Activated CD4-positive, alpha-beta T cell treated with anti-CD3 and anti-CD28 coated beads, Interleukin-10, Interleukin-2, amounts not matched to agents 100 ng/mL and 50 ng/mL, durations not matched to agents 16 hours and 8 hours (primary cell): ENCODE results near the gene NPW.

Experiments used
- DNase-seq: peaks from one replicate; pipeline ENCODE4 v3.0.0-alpha.2; 2020

NPW gene

DNA sequence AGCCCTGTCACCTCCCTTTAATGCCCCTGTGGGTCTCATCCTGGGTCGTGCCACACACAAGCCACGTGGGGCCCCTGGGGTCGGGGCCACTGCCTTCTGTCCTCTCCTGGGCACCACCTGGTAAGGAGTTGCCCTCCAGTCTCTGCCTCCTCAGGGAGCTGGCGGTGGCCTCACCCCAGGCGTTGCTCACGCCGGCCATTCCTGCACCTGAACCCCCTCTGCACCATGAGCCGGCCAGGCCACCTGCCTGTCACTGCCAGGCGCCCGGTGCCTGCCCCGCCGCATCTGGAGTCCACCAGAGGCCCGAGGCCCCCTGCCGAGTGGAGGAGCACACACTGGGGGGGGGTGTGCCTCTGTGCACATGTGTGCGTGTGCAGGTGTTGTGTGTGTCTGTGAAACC is 17.5 kb downstream of the NPW start:
- no peak for DNase-seq

DNA sequence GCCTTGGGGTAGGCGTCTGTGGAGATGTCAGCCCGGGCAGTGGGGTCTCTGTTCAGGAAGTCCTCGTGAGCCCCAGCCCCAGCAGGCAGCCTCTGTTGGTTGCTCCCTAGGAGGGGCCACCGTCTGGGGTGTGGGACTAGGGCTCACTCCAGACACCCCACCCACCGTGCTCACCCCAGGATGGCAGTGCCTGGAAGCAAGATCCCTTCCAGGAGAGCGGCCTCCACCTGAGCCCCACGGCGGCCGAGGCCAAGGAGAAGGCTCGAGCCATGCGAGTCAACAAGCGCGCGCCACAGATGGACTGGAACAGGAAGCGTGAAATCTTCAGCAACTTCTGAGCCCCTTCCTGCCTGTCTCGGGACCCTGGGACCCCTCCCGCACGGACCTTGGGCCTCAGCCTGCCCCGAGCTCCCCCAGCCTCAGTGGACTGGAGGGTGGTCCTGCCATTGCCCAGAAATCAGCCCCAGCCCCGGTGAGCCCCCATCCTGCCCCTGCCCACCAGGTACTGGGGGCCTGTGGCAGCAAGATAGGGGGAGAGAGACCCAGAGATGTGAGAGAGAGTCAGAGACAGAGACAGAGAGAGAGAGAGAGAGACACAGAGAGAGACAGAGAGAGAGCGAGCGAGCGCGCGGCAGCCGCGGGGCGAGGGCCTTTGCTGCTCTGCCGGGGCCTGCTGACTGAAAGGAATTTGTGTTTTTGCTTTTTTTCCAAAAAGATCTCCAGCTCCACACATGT is 18.2 kb downstream of the NPW start:
- no peak for DNase-seq

DNA sequence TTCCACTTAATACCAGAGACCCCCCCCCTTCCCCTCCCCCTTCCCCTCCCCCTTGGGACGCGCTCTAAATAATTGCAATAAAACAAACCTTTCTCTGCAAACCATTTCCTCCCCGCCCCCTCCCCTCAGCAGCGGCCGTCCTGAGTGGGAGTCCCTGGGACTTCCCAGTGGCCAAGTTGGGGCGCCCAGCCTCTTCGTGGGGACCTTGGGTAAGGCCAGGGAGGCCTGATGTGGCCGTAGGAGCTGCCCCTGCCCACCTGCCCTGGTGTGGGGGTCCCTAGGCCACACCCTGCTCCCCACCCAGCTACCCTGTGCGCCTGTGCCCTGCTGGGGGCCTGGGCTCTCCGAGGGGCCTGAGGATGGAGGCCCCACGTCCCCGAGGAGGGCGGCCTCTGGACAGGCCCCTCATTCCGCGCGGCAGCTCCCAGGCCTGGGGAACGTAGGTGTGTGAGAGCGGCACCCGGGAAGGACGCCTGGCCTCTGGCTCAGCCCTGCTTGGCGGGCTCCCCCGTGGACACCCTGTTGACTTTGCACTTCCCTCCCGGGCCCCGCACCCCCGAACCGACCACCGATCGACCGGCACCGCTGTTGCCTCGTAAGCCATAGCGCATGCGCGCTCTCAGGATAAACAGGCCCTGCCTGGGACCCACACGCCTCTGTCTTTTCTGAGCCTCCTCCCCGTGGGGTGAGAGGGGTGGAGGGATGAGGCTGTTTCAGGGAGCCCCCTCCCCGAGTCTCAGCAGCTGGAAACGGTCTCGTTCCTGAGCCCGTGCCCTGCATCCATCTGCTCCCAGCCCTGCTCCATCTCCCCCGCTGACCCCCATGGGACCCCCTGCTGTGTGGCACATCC is 19.0 kb downstream of the NPW start:
- no peak for DNase-seq

DNA sequence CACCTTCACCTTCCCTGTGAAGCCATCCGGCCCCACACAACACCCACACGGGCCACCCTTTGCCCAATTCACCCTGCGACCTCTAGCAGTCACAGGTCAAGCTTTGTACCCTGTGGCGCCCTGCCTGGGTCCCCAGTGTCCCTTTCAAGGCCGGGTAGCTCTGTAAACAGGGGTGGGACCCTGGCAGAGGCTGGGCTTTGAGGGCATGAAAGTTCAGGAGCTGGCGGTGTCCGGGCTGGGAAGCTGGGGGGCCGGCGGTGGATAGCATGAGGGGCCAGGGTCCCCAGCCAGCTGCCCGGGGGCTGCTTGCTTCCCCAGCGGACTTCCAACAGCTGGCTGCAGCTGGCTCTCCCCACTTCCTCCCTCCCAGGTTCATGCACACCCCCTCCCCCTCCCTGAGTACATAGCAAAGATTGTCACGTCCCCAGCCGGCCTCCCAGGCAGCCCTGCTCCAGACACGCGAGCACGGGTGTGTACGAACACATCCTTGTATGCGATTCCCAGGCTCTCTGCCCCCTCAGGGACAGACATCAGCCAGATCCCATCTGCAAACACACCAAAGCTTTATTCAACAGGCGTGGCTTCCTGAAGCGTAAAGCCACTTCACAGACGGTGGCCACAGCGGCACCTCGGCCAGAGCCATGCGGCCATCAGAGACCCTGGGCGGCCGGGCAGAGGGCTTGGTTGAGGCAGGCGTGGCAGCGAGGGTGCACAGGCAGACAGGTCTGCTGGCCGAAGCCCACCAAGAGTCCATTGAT is 19.9 kb downstream of the NPW start:
- no peak for DNase-seq

DNA sequence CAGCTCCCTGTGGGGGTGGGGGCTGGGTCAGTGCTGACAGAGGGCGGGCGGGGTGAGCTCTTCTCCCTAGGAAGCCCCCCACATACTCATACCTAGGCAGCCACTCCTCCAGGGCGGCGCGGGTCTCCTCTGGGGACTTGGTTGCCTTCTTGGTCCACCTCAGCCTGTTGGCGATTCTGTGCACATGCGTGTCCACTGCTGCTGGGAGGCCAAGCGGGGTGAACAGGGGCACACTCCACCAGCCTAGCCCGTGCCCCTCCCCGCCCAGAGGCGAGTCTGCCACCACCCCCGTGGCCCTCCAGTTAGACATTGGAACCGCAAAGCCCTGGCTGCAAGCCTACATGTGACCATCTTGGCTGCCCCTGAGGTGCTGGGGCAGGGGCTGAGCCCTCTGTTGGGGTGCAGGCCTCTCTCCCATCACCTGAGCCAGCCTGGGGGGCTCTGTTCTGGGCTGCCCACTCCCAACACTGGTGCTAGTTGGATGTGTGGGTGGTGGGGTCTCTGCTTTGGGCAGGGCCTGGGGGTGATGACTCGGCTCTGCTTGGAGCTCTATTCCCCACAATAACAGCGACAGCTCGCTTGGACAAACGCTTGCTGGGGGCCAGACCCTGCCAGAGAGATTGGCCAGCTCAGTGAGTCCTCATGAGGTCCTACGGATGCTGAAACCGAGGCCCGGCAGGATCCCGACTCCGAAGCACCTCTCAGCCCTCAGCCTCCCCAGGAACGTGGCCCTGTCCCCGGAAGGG is 20.6 kb downstream of the NPW start:
- no peak for DNase-seq

DNA sequence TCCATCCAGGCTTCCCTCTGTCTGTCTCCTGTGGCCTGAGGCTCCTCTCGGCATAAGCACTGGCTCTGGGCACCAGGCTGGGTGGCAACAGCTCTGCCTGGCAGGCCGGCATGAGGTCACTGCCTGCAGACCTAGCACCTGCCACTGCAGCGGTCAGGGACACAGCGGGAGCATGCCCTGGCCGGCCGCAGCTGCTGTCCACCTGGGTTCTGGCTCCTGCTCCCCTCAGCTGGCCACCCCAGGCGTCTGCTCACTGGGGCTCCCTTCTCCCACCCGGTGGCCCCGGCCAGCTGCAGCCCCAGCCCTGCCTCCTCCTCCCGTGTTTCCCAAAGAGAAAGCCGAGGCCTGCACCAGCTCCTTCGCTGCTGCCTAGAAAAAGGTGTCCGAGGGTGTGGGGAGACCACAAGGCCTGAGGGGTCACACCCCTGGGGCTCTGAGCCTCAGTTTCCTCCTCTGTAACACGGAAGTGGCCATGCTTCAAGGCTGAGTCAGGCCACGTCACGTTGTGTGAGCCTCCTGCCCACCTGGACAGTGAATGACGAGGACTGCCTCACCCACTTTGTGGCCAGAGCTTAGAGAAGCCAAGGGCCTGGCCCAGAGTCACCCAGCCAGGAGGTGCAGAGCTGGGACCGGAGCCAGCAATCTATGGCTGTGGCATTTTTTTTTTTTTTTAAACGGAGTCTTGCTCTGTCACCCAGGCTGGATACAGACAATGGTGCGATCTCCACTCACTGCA is 21.4 kb downstream of the NPW start:
- DNase-seq = no peak

DNA sequence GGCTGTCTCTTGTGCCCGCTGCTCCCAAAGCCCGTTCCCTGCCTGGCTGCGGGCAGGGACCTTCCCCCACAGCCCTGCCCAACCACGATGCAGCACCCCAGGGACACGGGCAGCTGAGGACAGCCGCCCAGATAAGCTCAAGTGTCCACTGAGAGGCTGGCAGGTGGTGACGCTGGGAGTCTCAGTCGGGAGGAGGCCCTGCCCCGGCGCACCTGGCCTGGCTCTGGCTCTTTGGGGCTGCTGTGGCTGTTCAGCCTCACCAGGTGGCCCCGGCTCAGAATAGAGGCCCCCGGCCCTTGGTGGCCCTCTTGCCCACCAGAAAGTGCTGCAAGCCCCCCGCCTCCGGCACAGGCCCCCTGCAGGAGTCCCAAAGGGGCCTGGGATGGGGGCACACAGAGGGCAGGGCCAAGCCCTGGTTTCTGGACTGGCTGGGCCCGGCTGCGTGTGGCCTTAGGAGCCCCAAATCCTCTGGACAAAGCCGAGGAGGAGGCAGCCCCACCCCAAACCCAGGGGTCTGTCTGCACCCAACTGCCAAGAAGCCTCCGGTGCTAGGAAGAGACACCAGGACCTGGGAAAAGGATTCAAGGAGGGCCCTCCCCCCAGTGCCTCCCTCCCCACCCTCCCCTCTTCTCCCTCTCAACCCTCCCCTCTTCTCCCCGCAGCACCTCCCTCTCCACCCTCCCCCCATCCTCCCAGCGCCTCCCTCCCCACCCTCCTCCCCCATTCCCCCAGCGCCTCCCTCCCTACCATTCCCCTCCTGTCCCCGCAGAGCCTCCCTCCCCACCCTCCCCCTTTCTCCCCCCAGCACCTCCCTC is 22.8 kb downstream of the NPW start:
- DNase-seq = no peak

DNA sequence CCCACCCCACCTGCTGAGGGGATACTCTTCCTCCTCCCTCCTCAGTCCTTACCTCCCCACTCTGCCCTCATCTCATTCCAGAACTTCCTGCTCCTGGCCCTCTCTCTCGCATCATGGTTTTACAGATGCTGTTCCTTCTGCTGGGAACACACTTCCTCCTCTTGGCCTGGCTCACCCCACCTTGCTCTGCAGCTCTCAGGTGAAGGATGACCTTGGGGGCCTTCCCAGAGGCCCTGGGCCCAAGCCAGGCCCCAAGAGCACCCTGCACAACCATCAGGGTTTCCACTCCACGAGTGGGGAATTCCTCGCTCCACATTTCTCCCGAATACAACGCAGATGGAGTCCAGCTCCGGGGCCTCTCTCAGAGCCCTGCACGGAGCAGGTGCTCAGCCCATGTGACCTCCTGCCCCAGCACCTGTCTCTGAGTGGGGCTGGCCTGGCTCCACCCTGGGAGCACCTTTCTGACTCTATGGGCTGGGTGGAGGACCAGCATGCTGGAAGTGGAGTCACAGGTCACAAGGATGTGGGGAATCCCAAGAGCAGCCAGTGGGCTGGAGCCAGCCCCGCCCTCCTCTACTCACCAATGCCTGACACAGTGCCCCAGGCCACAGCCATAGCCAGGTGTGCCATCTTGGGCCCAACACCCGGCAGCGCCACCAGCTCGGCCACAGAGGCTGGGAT is 23.5 kb downstream of the NPW start:
- DNase-seq = no peak

DNA sequence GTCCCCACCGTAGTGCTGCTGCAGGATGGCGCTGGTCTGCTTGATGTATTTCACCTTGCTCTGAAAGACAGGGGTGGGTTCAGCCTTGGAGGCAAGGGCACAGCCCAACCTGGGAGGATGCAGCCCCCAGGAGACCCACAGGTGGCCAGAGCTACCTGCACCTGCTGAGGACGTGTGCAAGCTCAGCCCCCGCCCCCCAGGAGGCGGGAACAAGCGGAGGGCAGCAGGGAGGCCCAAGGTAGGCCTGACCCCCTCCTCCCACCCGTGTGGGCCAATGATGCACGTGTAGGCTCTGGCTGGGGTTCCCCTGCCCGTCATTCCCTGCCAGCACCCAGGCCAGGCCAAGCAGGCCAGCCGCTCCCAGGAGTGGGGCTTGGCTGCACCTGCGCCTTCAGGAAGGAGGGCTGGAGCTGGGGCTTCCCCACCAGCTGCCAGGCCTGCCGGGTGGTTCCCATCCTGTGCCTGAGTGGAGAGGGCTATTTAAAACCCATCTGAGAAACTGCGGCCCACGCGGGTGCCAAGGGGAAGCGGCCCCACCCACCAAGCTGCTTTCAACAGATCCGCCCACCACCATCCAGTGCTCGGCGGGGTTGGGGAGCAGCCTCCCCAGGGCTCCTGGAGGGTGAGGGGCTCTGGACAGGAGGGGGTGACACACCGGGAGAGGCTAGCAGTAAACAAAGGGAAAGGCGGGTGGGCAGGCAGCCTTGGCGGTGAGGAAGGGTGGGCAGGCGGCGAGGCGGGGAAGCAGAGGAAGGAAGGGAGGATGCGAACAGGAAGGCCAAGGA is 24.3 kb downstream of the NPW start:
- DNase-seq = no peak

DNA sequence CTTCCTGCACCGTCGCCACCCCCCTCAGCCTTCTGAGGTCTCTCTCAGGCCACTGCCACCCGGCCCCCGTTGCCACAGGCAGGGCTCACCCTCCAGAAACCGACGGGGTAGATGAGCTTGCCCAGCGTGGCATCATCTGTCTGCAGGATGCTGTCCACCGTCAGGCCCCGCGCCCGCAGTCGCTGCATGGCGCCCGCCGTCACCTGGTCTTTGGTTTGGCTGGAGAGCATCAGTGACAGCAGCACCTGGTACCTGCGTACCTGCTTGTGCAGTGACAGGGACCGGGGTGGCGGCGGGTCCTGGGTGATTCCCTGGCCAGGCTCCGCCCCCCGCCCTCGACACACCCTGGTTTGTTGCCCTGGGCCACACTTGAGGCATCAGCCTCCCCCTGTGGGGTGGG is 25.0 kb downstream of the NPW start:
- no peak for DNase-seq

DNA sequence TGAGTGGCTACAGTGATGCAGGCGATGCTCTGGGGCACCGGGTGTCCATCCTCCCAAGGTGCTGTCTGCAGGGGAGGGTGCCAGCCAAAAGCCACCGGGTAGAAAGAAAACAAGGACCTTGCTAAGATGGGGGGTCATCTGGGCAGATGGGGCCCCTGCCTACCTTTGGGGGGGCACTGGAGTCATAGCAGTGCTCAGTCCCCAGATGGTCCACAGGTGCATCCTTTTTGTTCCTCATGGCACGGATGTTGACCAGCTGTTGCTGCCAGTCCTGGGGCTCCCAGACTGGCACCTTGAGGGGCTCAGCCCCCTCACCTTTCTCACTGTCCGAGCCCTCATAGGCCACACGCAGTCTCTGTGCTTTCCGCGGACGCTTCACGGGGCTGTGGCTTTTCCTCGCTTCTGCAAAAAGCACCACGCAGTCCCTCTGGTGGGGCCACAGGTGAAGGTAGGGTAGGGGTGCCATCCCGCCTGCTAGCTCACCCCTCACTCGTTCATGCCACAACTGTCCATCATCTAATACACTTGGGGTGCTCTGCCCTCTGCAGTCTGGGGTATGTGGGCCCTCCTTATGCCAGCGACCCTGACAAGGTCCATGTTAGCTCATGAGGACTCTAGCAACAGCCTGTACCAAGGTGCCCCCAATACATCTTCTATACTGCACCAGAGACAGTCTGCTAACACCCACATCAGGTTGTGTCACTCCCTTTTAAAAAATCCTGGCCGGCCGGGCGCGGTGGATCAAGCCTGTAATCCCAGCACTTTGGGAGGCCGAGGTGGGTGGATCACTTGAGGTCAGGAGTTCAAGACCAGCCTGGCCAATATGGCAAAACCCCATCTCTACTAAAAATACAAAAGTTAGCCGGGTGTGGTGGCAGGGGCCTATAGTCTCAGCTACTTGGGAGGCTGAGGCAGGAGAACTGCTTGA is 26.6 kb downstream of the NPW start:
- no peak for DNase-seq

DNA sequence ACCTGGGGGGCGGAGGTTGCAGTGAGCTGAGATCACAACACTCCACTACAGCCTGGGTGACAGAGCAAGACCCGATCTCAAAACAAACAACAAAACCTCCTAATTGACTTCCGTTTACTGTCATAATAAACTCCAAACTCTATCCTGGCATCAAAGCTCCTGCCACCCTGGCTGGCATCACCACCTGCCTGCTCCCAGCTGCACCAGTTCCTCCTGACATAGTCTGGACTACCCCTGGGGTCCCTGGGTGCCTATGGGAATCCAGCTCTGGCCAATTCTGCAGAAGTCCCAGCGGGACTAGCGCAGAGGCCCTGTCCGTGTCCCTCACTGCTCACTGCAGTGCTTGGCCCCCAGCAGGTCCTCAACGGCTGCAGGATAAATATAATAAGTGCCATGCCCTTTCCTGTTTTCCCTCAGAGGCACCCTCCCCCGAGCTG is 27.3 kb downstream of the NPW start:
- no peak for DNase-seq

DNA sequence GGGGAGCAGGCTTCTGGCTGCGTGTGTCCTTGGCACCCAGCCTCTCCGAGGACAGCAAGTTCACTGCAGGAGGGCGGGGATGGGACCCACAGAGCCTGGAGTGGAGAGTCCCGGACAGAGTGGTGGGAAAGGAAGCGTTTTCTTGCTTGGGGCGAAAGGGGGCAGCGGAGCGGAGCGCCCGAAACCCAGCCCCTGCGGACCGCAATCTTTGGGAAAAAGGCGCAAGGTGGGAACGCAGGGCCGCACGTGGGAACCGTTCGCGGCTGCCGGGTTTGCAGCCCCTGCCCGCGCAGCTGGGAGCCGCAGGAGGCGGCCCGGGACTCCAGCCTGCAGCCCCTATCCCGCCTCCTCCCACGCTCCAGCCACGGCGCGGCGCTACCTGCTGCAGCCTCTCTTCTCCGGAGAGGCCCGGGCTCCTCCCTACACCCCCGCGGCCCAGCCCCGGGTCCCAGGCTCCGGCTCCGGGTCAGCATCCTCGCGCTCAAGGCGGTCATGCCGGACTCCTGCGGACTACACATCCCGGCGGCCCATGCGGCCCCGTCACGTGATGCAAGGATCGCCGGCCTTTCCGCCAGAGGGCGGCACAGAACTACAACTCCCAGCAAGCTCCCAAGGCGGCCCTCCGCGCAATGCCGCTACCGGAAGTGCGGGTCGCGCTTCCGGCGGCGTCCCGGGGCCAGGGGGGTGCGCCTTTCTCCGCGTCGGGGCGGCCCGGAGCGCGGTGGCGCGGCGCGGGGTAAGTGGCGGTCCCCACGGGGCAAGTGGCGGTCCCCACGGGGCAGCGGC is 27.9 kb downstream of the NPW start, which contains the start of the genes NTHL1 and TSC2:
NTHL1 (minus strand) TSS at position 505 of the 786 bp plus-strand sequence; CDS start at position 494, 11 bp downstream.
TSC2 (plus strand) TSS at position 656 of the 786 bp plus-strand sequence. CDS start 631 bp downstream, outside the sequence.
- peak; percentile 98 for DNase-seq

DNA sequence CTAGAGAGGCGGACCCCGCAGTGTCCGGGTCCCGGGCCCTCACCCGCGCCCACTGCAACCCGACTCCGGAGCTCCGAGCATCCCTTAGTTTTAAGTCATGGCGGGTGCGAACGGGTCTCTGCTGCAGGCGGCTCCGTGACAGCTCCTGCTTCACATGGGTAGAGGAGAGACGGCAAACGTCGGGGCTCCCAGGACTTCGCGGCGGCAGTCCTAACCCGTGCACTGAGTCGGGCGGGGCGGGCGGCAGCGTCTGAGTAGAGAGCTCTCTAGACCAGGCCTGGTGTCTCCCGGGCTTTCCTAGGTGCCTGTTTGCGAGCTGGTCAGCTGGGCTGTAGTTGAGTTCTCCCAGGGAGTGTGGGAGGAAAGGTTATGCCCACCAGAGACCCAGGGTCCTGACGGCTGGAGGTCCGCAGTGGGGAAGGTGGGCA is 28.5 kb downstream of the NPW start:
- DNase-seq = no peak

DNA sequence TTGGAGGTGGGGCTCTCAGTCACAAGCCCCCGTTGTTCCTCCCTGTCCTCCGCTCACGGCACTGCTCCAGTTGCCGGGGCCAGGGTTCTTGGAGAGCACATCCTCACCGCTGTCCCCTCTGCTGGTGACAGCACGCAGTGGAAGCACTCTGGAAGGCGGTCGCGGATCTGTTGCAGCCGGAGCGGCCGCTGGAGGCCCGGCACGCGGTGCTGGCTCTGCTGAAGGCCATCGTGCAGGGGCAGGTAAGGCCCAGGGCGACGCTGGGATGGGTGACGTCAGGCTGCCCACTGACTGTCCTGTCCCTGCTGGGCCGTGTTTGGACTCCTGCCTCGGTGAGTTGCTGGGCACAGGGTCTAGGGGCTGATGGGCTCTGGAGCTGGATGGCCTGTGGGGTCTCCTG is 33.6 kb downstream of the NPW start:
- no peak for DNase-seq

DNA sequence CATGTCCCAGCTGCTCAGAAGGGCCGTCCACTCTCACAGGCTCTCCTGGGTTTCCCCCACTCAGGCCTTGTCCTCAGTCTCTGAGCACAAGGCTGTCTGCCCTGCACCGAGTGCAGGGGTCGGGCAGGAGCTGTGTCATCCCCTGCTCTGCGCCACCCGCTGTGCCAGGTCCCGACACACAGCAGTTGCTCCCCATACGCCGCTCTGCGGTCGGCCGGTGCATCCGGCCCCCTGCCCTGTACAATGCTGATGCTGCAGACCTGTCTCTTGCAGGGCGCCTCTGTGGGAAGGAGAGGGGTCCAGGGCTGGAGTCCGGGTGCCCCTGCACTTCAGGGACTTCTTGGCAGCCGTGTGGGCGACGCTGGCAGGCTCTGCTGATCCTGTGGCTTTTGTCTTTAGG is 34.3 kb downstream of the NPW start:
- DNase-seq = no peak

DNA sequence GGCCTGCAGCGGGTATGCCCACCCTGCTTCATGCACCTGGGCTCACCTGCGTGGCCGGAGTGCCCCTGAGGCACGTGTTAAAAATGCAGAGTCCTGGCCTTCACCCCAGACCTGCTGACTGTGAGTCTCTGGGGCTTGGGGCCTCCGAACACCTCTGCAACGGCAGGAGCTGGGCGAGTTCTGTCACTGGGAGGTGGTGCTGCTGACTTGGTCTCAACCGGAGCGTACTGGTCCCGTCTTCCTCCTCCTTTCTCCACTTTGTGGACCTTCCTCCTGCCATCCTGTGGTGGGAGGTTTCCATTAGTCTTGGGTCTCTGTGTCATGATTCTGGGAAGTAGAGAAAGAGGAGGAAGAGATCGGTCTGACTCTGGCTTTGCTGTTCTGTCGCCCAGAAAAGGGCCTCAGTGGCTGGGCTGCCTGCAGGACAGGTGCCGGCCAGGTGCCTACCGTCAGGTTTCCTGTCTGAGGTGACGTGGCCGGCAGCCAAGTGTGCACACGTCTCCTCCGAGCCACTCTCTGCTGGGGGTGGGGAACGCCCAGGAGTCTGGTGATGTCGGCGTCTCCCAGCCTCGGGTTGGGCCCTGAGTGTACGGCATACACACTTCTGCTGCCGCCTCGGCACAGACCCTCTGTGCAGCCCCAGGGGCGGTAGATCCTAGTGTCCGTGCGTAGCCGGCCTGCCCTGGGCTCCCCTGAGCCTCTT is 35.1 kb downstream of the NPW start:
- DNase-seq = no peak
